ENCODE results near the gene ARHGEF2.

DNA sequence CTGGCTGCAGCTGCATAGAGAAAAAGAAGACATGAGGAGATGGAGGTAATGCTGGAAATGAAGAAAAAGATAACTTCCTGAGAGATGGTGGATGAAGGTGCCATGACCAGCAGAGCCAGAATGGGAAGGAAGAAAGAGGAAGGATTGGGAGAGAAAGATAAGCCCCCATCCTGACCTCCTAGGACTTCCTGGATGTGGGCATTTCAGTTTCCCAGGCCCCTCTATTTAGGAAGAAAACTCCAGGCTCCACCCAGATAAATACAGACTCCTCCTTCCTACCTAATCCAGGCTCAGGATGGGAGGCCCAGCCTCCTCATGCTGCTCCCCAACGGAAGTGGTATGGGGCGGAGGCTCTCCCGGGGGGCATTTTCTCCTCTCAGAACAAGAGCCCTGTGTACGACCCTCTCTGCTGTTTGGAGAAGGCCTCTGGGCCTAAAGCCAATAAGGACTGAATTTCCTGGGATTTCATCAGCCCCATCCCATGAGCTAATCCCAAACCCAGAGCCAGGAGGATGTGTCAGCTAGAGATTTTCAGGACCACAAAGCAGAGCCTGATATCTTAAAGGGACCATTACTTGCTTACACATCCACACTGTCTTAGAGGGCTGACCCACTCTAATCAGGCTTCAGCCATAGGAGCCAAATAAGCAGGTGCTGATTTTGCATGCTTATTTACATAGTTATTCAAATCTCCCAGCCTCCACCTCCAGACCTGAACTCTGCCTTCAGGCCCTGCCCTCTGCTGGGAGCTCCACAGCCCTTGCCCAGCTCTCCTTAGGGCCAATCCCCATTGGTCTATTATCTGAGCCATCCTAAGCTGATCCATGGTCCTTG, 5.1 kb upstream of the ARHGEF2 start:
- no peak for TF ChIP-seq EZH2phosphoT487 (IDR thresholded peaks at IDR 0.05; ENCODE audit: borderline replicate concordance, low read depth, low read length)
- TF ChIP-seq, protein P1, sequence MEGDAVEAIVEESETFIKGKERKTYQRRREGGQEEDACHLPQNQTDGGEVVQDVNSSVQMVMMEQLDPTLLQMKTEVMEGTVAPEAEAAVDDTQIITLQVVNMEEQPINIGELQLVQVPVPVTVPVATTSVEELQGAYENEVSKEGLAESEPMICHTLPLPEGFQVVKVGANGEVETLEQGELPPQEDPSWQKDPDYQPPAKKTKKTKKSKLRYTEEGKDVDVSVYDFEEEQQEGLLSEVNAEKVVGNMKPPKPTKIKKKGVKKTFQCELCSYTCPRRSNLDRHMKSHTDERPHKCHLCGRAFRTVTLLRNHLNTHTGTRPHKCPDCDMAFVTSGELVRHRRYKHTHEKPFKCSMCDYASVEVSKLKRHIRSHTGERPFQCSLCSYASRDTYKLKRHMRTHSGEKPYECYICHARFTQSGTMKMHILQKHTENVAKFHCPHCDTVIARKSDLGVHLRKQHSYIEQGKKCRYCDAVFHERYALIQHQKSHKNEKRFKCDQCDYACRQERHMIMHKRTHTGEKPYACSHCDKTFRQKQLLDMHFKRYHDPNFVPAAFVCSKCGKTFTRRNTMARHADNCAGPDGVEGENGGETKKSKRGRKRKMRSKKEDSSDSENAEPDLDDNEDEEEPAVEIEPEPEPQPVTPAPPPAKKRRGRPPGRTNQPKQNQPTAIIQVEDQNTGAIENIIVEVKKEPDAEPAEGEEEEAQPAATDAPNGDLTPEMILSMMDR (conservative IDR thresholded peaks at IDR 0.05; ENCODE audit: low read length): peak; percentile 67
